ENCODE measurements around the gene SYTL3. TPM values are rescaled to one million over a fixed set of nuclear protein-coding genes. Genes with fewer than 3 reads are reported as not detected.
"Not testable (repeated sequence)": the region's sequence is repeated elsewhere in the genome, so short reads cannot be mapped to it uniquely, and the experiment has no call there.

Gene SYTL3
- polyA plus RNA-seq, 3 donors, result 3.8 to 5.4 (median 5.0) TPM

DNA sequence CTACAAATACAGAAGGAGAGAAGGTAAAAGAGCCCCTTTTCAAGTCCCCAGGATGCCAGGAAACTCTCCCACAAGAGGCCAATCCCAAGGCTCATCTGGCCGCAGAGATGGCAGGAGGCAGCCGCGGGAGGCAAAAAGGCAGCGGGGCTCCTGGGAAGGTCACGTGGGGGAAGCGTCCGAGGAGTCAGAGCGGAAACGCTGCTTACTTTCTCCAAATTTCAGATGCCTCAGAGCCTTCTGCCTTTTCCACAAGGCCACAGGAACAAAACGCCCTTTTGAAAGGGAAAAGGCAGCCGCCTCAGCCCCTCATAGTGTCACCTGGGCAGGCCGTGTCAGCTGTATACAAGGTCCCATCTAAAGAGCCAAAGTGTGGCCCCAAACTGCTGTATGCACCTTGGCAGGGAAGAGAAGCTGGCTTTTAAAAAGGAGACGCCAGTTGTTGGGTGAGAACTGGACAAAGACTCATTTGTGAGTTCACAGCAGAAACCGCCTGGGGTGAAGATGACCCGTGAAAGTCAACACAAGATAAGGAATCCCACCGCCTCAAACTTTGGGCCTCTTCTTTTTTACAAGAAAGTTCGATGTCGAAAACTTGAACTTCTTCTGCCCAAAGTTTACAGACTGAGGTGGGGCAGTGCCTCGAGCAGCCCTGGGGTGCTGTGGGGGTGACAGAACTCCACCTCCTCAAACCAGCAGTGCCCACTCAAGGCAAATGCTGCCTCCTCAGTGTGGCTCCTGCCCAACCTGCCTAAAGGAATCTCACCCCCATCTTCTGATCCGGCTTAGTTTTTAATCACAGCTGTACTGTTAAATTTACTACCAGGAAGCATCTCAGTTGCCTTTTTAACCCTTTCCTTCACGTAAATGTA is 124.0 kb downstream of the SYTL3 start:
- DNase-seq, result no peak

DNA sequence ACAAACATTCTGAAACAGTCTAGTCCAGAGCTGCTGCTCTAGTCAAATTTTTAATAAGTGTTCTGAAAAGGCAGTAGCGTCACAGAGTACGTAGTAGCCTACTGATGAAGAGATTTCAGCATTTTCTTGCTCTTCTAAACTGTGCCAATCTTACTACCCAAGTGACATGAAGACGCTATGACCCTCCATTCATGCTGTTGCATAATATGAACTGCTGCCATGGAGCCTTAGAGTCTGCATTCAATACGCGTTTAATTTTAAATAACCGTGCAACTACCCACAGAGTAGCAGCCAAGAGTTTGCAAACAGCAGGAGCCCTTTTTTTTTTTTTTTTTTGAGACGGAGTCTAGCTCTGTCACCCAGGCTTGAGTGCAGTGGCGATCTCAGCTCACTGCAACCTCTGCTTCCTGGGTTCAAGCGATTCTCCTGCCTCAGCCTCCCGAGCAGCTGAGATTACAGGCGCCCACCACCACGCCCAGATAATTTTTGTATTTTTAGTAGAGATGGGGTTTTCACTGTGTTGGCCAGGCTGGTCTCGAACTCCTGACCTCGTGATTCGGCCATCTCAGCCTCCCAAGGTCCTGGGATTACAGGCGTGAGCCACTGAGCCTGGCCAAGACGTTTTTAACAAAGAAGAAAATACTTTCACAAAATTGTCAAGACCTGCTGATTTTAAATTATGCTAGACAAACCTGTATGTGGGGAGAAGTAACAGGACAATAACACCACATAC is 125.0 kb downstream of the SYTL3 start:
- DNase-seq, result no peak

DNA sequence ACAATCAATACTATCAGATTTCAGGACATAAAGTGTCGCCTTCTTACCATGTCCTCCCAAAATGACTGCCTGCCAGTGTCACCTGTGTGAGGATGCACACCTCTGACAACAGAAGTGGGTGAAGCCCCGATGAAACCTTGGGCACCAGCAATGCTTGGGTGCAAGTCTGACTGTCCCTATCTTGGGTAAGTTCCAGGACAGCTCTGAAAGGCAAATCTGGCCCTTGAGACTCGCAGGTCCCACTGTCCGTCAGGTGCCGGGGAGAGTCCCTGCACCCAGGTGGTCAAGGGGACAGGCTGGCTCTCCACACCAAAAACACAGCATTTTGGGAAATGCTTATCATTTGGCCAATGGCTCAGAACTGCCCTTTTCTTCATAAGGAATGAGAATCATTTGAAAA is 126.0 kb downstream of the SYTL3 start:
- DNase-seq, result no peak

DNA sequence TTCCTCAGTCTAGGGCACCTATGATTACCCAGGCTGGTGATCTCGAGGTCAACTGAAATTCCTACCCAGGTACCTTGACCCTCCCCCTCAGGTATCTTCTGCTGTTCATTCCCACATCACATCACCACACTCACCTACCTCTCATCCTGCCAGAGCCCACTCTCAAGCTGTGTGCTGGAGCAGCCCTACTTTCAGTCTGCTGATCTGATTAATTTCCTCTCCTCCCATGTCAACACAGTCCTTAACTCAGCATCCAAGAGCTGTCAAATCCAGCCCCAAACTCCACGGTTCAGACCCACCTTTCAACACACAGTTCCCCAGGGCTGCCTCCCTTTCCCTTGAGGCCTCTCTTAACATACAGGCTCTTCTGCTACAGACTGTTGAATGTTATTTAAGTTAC is 126.9 kb downstream of the SYTL3 start:
- no peak for DNase-seq

DNA sequence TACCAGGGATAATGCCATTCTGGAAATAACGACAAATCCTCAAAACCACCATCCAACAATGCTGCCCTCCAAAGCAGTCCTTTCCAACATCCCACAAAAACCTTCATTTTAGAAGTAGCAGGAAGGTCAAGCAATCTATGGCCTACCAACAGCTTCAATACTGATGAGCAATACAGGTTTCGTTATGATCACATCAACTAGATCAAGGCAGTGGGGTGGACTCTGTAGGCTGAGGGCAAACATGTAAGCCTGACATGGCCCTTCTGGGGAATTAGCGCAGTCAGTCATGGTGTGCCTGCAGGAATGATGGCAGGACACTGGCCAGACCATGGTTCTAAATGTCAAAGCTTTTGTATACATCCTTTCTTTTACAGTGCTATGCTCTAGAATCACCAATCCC is 127.7 kb downstream of the SYTL3 start:
- no peak for DNase-seq

DNA sequence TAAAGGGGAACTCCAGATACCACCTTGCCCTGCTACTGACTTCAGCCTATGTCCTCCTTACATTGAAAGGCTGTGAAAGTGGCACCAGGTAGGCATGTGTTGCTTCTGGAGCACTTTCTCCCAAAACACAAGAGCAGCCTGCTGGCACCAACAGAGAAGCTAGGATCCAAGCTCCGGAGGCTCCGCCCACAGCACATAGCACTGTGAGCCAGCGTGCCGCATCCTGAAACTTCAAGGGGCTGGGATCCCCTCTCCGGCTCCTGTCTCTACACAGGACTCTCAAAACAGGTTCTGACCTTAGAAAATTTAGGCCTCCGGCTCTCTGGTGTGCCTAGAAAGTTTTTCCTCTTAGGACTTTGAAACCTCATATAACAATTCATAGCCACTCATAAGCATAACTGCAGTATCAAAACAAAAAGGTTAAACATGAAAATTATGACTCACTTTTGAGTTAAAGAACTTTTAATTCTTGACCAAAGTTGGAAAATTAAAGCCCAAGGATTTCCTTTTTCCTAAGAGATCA is 128.2 kb downstream of the SYTL3 start:
- no peak for DNase-seq

DNA sequence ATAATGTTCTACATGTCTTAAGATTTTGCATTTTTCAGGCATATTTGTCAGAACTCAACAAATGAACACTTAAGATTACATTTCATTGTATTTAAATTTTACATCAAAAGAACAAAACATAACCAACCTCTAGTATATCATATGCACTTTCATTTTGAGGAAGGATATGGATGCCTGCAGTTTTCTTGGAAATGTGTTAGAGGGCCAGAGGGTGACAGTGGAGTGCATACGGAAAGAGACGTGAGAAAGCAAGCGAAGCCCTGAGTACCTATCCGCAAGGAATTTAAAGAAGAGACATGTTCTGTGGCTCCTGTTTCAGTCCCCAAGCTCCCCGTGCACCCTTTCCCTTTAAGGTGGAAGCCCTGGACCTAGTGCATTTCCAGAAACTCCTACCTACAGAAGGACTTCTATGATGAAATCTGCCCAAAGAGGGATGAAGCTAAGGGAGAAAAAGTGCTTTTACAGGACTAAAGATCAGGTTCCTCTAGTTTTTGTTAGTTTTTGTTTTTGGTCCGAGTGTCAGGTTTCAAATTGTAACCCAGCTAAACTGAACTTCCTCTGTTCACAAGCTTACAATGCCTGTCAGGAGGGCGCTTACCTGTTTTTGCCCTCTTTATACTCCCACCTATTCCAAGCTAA is 130.5 kb downstream of the SYTL3 start:
- no peak for DNase-seq

DNA sequence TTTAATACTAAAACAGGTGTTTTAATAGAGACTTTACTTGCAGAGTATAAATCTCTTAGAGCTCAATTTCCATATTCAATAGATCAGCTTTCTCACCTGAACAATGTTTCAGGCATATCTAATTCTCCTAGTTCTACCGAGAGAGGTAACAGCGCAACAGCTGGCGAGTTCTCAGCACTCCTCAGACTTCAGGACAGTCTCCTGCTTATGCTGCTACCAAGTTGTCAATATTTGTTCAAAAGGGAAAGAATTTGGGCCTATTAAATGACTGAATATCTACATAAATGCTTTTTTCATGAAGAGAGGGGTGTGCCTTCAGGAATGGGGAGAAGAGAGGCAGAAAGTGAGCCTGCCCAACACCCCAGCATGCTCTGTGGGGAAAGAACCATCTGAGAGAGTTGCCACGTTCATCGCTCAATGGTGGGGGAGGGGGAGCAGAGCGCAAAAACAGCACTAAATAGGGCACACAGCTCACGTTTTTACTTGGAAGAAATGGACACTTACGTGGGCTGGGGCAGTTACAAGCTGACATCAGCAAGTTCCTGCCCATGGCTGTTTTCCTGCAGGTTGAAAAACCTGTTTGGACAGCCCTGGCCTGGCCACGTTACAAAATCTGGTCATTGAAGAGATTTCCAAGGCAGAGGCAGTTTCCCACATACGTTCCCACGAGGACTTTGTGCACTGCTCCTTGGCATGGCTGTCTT is 131.3 kb downstream of the SYTL3 start:
- no peak for DNase-seq

DNA sequence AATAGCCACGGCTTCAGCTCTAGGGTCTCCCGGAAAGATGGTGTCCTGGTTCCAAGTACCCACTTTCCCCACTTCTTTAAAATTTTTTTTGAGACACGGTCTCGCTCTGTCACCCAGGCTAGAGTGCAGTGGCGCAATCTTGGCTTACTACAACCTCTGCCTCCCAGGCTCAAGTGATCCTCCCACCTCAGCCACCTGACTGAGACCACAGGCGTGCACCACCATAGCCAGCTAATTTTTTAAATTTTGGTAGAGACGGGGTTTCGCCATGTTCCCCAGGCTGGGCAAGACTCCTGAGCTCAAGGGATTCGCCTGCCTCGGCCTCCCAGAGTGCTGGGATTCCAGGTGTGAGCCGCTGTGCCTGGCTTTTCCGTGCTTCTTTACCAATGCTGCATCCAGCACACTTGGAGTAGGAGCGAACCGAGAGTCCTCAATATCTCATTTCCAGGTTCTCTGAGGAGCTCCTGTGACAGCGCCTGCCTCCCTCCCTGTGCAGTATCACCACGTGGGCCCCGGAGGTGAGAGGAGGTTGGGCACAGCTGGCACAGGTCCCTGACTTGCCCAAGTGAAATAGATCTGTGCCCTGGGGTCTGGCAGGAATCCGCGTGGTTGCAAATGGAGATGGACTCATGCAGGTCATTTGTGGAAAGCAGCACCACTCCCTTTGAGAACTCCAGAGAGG is 132.0 kb downstream of the SYTL3 start:
- no peak for DNase-seq

DNA sequence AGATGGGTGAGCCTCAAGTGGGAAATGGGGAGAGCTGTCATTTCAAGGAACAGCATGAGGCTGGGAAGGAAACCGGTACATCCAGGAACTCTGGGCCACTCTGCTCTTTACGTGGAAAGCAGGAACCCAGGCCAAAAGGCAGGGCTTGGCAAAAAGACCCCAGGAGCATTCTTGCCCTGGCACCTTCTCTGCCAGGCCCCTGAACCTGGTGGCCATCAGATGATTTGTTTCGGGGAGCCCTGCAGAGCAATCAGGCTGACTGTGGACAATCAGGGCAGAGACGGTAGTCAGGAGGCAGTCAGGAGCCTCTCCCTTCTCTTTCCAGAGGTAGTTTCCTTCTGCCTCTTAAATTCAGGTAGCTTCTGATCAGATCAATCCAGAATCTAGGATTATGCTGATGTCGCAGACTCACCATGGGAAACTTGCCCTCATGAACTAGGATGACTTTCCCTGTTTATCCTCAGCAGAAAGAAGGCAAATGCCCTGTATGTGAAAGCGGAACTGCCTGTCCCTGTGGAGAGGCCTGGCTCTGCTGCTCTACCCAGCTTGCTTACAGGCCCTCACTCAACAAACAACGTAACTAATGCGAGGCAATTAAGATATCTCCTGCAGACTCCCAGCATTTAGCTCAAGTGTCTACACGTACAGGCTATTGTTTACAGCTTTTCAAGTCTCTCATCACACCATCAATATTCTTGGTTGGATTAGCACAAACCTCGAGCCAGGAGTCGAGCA is 132.7 kb downstream of the SYTL3 start:
- DNase-seq, result no peak

DNA sequence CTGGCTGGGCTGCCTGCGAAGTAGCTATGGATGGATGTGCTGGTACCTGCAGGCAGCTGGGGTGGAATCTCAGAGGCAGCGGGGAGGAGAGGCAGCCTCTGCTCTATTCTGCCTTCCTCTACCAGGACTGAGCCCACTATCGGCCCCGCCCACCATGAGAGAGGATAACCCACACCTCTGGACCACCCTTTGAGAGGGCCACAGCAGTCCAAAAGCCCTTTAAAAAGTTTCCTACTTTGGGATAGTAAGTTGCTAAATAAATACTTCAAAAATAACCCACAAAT is 133.3 kb downstream of the SYTL3 start:
- no peak for DNase-seq

DNA sequence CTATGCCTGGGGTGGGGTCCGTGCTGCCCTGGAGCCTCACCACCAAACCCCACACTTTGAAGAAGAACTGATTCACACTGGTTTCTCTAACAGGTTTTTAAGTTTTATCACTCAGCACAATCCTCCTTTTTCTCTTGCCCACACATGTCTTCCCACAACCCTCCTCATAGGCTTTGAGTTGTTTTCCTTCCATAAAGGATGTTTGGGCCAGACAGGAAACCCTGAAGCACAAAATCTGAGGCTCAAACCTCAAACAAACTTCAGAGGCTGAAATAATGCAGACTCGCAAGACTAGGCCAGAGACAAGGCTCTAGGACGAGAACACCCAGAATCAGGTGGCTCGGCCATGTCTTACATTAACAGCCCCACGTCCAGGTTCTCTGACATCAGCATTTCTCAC is 134.0 kb downstream of the SYTL3 start:
- DNase-seq, result no peak

DNA sequence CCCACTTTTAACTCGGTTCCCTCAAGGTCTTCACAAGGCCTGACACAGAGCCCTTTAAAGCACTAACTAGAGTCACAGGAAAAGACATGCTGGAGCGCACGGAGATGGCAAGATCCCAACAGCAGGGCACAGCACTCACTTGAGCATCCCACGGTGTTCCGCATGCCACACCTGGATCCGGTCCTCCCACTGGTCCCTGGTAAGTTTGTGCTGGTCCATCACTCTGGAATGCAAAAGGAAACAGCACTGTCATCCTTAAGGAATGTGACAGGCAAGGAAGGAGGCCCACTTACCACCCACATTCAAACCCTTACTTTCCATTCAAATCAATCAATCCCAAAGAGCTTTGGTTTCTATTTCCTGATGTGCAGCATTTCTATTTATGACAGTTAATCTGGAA is 134.7 kb downstream of the SYTL3 start:
- DNase-seq, result no peak

DNA sequence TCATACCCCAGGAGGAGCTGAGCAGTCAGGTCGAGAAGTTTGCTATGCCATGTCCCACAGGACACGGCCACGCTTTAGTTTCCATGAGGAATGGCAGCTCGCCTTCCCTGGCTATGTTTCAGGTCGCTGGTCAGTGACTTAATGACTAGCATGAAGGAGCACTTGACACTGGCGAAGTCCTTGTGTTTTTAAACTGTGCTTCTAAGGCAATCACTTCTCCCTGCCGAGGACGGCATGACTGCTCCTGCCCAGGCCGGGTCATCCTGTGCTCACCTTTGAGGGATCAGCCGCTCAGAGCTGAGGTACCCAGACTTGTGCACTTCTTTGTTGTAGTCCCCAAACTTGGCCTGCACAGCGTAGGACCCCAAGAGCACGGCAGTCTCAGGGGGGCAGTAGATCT is 135.2 kb downstream of the SYTL3 start:
- DNase-seq, result no peak

DNA sequence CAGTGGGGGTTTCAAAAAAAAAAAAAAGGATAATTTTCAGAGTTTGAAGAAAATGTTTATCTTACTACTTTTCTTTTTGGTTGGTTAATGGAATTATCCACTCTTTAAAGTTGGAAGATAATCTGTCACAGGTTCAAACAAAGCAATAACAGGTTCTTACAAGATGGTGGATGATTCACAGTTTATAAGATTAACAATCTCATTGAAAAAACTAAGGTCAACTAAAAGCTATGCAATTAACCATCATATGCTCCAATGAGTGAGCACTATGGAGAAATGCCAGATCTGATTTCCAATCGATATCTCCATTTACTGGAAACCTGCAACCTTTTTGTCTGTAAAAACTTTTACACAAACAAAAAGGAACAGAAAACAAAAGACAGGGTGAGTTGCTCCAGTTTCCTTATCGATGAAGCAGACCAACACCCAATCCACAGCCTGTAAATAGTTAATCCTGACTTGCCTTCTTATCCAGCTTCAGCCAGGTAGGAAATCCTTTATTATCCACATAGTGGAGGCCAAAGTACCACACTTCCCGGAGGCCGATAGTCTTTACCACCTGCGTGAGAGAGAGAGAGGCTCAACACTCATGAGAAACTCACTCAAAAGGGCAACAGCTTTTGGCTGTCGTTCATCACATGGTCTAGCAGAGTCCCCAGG is 136.9 kb downstream of the SYTL3 start:
- DNase-seq, result no peak

DNA sequence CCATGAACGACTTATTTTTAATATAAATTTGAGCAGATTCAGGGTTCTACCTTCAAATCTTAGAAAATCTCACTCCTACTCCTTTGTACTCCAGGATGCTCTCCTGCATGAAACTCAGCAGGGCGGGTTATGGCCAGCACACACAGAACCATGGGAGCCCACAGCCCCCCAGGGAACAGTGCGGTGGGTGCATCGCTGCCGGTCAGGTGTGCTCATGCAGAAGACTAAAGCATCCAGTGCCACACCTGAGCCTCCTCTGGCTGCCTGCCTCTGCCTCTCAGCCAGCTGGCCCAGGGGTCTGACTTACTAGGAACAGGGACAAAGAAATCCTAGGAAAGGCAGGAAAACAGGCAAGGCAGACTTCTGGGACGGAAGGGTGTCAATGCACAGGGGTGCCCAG is 137.5 kb downstream of the SYTL3 start:
- no peak for DNase-seq

DNA sequence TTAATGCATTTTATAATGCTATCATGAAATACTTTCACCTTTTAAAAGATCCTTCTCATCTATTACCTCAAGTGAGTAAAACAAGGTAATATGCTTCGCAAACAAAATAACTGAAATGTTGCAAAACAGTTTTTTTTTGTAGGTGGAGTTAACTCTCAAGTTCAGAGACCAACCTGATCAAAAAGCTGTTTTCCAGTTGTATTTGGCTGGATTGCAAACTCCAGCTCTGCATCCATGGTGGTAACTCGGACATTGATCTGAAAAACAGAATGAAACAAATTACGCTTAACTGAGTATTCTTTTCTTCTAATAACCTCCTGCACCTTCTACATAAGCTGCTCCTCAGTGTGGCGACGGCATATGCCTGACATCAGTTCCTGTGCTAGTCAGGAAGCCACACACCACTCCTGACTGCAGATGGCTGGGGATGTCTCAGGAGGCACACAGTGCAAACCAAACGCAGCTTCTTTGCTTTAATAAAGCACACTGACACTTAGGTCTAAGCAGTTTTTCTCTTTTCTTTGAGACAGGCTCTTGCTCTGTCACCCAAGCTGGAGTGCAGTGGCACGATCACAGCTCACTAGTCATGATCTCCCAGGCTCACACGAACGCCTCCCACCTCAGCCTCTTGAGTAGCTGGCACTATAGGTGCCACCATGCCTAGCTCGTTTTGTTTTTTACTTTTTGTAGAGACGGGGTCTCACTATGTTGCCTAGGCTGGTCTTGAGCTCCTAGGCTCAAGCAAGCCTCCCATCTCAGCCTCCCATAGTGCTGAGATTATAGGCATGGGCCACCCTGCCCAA is 139.5 kb downstream of the SYTL3 start:
- DNase-seq, result no peak

DNA sequence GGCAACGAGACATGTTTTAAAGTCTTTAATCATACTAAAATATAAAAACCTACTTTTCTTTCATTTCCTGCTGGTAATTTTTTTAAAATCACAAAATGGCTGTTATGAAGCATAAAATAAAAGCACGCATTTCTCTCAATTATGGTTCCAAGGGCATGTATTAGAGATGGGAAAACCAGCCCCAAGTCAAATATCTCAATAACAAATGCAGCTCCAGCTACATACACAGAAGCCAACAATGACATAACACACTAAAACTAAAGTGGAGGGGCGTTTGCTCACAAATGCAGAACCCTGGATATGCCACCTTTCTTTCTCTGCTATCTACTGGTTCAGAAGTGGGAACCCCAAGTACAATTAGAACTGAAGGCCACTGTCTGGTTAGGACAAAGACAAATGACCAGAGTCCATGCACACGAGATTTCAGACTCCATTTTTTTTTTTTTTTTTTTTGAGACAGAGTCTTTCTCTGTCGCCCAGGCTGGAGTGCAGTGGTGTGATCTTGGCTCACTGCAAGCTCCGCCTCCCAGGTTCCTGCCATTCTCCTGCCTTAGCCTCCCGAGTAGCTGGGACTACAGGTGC is 141.5 kb downstream of the SYTL3 start:
- DNase-seq, result no peak

DNA sequence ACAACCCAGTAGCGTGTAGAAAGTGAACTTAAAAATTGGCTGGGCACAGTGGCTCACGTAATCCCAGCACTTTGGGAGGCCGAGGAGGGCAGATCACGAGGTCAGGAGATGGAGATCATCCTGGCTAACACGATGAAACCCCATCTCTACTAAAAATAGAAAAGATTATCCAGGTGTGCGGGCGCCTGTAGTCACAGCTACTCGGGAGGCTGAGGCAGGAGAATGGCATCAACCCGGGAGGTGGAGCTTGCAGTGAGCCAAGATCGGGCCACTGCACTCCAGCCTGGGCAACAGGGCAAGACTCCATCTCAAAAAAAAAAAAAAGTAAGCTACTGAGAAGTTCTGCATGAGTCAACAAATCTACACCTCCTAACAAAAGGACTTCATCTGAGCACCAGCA is 142.7 kb downstream of the SYTL3 start:
- DNase-seq, result not testable (repeated sequence)

Data from renal pelvis (tissue), 4 donors.